ENCODE results near the gene LDLRAD3. TPM values are rescaled to one million over a fixed set of nuclear protein-coding genes. Genes with fewer than 3 reads are reported as not detected.
A peak's percentile ranks its signal among the peaks of the same experiment; 100 is the strongest.

LDLRAD3 gene
- polyA plus RNA-seq, 1 experiment: 7.8 TPM

- Histone ChIP-seq H3K27me3 (ENCODE audit: control insufficient read depth, insufficient read depth, low read length) (peaks cover 14% of the 10 kb centered on the region), H3K27ac (ENCODE audit: low read depth, low read length) (no peak overlapping the region), H3K9me3 (ENCODE audit: control insufficient read depth, insufficient read depth, low read length) (peaks cover 4% of the 10 kb centered on the region; the same call in 1 of the 2 replicates), H3K4me3 (ENCODE audit: low read depth, low read length) (no peak overlapping the region)
- TF ChIP-seq, protein P1, sequence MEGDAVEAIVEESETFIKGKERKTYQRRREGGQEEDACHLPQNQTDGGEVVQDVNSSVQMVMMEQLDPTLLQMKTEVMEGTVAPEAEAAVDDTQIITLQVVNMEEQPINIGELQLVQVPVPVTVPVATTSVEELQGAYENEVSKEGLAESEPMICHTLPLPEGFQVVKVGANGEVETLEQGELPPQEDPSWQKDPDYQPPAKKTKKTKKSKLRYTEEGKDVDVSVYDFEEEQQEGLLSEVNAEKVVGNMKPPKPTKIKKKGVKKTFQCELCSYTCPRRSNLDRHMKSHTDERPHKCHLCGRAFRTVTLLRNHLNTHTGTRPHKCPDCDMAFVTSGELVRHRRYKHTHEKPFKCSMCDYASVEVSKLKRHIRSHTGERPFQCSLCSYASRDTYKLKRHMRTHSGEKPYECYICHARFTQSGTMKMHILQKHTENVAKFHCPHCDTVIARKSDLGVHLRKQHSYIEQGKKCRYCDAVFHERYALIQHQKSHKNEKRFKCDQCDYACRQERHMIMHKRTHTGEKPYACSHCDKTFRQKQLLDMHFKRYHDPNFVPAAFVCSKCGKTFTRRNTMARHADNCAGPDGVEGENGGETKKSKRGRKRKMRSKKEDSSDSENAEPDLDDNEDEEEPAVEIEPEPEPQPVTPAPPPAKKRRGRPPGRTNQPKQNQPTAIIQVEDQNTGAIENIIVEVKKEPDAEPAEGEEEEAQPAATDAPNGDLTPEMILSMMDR (IDR thresholded peaks at IDR 0.05; ENCODE audit: low read depth, low read length): peak; percentile 81
- DNase-seq (ENCODE audit: low read depth, low spot score): peak; percentile 45
- POLR2A ChIA-PET: interaction anchor here (0.6 kb wide), 1 partner anchor 216 kb away, joined by 4 read pairs; no protein-coding TSS in a partner anchor
- CTCF ChIA-PET: interaction anchor here (0.6 to 6.4 kb wide), 46 partner anchors 9 to 774 kb away, joined by 3 to 144 read pairs (median 4); partner anchors contain the start of gene FJX1
These were observed 315.0 kb downstream of the LDLRAD3 start for GRCh38 chr11:36258730-36259360.

DNA sequence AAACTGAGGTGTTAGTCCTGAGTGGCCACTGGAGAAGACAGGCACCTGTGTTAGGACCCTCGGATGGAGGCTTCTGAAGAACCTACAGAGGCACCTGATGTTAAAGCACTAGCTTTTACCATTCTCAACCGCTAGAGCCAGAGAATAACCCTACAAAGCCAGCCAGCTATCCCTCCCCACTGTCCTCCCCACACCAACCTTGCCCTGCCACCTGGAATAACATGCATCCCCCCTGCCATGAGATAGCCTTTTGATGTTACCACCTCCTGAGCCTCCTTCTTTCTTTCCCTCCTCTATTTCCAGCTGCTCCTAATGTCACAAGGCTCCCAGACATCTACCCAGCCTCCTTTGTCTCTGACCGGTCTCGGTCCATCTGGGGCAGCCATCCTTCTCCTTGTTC lies 317.2 kb downstream of the LDLRAD3 start:
- CTCF ChIA-PET: interaction anchor here (0.9 to 6.4 kb wide), 7 partner anchors 129 to 776 kb away, joined by 3 to 144 read pairs (median 5); no protein-coding TSS in a partner anchor
- no peak overlapping the region for H3K27ac ChIP-seq (ENCODE audit: low read depth, low read length)
- H3K27me3 ChIP-seq (ENCODE audit: control insufficient read depth, insufficient read depth, low read length): peaks cover 19% of the 10 kb centered on the region
- peaks cover 4% of the 10 kb centered on the region; the same call in 1 of the 2 replicates for H3K9me3 ChIP-seq (ENCODE audit: control insufficient read depth, insufficient read depth, low read length)
- POLR2A ChIA-PET: no interaction called here
- no peak overlapping the region for H3K4me3 ChIP-seq (ENCODE audit: low read depth, low read length)
- TF ChIP-seq, protein P1 (IDR thresholded peaks at IDR 0.05; ENCODE audit: low read depth, low read length): no peak
- DNase-seq (ENCODE audit: low read depth, low spot score): no peak

GRCh38 chr11:36264011-36264972 lies 320.4 kb downstream of the LDLRAD3 start:
- POLR2A ChIA-PET: no interaction called here
- H3K27me3 ChIP-seq (ENCODE audit: control insufficient read depth, insufficient read depth, low read length): peaks cover 17% of the 10 kb centered on the region
- no peak overlapping the region for H3K4me3 ChIP-seq (ENCODE audit: low read depth, low read length)
- H3K27ac ChIP-seq (ENCODE audit: low read depth, low read length): no peak overlapping the region
- H3K9me3 ChIP-seq (ENCODE audit: control insufficient read depth, insufficient read depth, low read length): no peaks in the 10 kb centered on the region
- CTCF ChIA-PET: interaction anchor here (0.8 to 7.2 kb wide), 4 partner anchors 214 to 850 kb away, joined by 3 to 94 read pairs (median 3); no protein-coding TSS in a partner anchor
- TF ChIP-seq, protein P1 (IDR thresholded peaks at IDR 0.05; ENCODE audit: low read depth, low read length): no peak
- no peak for DNase-seq (ENCODE audit: low read depth, low spot score)

- ChIA-PET POLR2A (no interaction called here), CTCF (interaction anchor here (0.6 to 7.2 kb wide), 12 partner anchors 10 to 848 kb away, joined by 3 to 94 read pairs (median 4); no protein-coding TSS in a partner anchor)
- no peaks in the 10 kb centered on the region for H3K9me3 ChIP-seq (ENCODE audit: control insufficient read depth, insufficient read depth, low read length)
- TF ChIP-seq, protein P1 (IDR thresholded peaks at IDR 0.05; ENCODE audit: low read depth, low read length): no peak
- no peak overlapping the region for H3K27ac ChIP-seq (ENCODE audit: low read depth, low read length)
- no peak overlapping the region for H3K4me3 ChIP-seq (ENCODE audit: low read depth, low read length)
- peaks cover 14% of the 10 kb centered on the region for H3K27me3 ChIP-seq (ENCODE audit: control insufficient read depth, insufficient read depth, low read length)
- no peak for DNase-seq (ENCODE audit: low read depth, low spot score)
These were observed 321.1 kb downstream of the LDLRAD3 start for GRCh38 chr11:36264973-36265344.
